Stimulated activated naive CD4-positive, alpha-beta T cell treated with Interleukin-2 at 50 U/mL for 16 hours (primary cell): ENCODE results near the gene DNAJB1.
A peak's percentile ranks its signal among the peaks of the same experiment; 100 is the strongest.
"Not testable (repeated sequence)": the region's sequence is repeated elsewhere in the genome, so short reads cannot be mapped to it uniquely, and the experiment has no call there.

Source experiments
- DNase-seq: peaks from one replicate; lab custom pipeline; 2025; lab: John Stamatoyannopoulos, UW

DNAJB1 gene

DNA sequence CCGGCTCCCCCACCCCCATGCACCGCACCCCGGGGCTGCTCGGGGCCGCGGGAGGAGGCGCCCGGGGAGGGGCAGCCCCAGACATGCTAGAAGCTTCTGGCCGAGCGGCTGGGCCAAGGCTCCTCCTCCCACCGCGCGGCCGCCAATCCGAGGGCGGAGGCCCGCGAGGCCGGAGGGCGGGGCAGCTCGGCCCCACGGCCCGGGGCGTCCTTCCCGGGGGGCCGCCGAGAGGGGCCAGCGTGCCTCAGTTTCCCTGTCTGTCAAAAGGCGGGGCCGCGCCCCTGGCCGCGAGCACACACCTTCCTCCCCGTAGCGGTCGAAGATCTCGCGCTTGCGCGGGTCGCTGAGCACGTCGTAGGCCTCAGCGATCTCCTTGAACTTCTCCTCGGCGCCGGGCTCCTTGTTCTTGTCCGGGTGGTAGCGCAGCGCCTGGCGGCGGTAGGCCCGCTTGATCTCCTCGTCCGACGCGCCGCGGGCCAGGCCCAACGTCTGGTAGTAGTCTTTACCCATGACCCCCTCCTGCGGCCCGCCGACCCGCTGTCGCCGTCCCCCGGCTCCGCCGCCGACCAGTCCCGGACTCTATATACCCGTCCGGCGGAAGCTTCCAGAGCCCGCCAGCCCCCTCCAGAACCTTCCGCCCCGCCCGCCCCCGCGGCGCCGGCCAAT, at the start of gene DNAJB1:
Gene DNAJB1 (minus strand): TSS at position 558 of the 666 bp plus-strand sequence. CDS start 48 bp downstream, at position 510.
- peak; percentile 71 for DNase-seq

DNA sequence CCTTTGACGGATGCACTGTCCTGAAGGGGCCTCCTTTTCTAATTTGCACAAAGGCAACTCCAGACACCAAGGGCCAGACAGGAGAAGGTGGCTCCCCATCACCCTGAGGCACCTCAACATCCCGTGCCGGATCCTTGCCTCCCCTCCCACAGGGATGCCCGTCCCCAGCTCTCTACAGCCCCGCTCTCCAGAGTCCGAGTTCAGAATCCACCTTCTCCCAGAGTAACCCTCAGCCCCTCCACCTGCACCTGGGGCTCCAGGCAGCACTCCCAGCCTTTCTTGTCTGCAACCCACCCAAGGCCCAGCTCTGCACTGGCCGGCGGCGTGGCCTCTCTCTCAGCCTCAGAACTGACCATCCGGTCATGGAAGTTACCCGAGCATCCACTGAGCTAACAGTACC, 48.9 kb upstream of the DNAJB1 start:
- DNase-seq, result no peak

DNA sequence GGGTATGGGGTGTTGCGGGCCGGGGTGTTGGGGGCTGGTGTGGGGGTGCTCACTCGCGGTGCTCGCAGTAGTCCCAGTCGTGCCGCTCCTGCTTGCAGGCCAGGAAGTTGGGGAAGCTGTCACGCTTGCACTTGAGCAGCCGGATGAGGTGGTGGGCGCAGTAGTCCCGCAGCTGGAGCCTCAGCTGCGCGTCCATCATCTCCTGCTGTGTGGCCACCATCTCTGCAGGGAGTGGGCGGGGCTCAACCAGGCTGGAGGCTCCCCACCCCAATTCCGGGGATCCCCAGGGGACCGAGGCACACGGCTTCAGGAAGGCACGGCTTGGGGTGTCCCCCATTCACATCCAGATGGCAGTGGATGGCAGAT, 48.5 kb upstream of the DNAJB1 start:
- no peak for DNase-seq

DNA sequence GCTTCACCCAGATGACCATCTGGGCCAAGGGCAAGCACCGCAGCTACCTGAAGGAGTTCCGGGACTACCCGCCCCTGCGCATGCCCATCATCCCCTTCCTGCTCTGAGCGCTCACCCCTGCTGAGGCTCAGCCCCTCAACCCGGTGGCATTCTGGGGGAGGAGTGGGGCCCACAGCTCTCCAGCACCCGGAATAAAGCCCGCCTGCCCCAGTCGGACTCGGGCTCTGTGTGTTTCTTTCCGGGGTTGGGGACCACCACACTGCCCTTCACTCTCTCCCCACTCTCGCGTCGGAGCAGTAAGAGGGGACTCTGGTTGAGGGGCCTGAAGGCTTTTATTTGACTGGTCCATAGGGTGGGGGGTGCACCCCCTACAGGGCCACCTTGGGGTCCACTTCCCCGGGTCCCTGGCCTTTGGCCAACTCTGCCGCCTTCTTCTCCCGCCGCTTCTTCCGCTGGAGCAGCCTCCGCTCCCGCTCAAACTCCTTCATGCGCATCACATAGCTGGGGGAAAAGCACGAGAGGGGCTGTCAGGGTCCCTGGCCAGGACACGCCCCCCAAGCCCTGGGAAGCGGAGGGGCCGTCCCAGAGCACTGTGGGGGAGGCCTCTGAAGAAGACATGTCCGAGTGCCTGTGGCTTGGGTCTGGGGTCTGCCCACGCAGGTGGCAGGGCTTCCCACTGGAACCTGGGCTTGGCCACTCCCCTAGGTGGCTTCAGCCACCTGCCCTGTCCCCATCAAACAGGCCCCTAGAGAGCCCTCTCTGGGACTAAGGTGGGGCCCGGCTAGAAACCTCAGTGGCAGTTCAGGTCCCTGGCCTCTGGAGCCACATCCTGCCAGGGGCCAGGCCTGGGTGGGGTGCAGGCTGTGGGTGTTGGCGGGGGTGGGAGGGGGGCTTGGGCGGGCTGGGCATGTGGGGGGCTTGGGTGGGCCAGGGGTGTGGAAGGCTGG, 47.8 kb upstream of the DNAJB1 start:
- DNase-seq, result no peak

DNA sequence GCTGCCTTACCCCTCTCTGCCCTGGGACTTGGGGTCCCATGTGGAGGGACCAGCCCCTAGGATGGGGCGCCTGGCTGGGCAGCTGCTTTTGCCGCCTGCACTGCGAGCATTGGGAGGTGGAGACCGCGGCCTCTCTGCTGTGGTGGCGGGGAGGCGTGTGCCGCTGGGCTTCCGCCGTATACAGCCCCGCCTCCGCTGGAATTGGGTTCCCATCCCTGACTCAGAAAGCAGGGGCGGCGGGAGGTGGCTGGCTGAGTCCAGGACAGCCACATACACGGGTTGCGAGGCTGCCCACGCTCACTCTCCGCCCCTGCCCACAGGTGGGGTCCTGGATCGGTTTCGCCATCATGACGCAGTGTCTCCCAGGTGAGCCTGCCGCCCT, 47.1 kb upstream of the DNAJB1 start:
- DNase-seq, result no peak

DNA sequence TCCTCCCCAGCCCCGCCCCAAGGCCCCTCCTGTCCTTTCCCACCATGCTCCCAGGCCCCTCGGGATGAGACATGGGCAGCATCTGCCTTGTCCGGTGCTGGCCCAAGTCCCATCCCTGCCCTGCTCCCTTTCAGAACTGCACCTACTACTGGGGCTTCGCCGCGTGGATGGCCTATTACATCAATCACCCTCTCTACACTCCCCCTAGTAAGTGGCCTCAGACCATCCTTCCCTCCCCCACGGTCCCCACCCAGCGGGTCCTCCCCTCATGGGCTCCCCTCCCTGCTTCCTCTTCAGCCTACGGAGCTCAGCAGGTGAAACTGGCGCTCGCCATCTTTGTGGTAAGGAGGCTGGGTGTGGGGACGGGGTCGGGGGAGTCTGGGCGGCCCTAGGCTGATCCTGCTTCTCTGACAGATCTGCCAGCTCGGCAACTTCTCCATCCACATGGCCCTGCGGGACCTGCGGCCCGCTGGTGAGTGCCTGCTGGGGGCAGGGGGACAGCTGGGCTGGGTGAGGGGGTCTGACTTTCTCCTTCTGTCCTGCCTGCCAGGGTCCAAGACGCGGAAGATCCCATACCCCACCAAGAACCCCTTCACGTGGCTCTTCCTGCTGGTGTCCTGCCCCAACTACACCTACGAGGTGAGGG, 46.6 kb upstream of the DNAJB1 start:
- not testable (repeated sequence) for DNase-seq

DNA sequence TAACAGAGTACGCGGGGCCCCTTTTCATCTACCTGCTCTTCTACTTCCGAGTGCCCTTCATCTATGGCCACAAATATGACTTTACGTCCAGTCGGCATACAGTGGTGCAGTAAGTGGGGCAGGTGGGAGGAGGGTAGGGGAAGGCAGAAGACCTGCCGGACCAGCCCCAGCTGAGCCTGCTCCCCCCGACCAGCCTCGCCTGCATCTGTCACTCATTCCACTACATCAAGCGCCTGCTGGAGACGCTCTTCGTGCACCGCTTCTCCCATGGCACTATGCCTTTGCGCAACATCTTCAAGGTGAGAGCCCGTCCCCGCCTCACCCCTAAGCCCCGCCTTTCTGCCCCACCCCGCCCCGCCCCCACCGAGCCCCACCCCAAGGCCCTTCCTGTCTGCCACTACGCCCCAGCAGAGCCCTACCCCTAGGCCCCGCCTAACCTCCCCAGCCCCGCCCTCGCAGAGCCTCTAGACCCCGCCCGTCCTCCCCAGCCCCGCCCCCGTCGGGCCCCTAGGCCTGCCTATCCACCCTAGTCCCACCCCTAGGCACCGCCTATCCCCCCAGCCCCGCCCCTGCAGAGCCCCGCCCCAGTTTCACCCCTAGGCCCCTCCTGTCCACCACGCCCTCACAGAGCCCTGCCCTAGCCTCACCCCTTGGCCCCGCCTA, 45.9 kb upstream of the DNAJB1 start:
- peak; percentile 19 for DNase-seq

DNA sequence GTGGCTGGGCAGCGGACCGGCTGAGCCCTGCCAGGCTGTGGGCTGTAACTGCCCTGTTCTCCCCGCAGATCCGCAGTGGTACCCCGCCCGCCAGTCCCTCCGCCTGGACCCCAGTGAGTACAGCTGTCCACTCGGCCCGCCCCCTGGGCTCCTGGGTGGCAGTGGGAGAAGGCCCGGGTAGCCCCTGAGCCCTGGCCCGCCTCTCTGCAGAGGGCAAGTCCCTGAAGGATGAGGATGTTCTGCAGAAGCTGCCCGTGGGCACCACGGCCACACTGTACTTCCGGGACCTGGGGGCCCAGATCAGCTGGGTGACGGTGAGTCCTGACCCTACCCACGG, 45.4 kb upstream of the DNAJB1 start:
- no peak for DNase-seq

DNA sequence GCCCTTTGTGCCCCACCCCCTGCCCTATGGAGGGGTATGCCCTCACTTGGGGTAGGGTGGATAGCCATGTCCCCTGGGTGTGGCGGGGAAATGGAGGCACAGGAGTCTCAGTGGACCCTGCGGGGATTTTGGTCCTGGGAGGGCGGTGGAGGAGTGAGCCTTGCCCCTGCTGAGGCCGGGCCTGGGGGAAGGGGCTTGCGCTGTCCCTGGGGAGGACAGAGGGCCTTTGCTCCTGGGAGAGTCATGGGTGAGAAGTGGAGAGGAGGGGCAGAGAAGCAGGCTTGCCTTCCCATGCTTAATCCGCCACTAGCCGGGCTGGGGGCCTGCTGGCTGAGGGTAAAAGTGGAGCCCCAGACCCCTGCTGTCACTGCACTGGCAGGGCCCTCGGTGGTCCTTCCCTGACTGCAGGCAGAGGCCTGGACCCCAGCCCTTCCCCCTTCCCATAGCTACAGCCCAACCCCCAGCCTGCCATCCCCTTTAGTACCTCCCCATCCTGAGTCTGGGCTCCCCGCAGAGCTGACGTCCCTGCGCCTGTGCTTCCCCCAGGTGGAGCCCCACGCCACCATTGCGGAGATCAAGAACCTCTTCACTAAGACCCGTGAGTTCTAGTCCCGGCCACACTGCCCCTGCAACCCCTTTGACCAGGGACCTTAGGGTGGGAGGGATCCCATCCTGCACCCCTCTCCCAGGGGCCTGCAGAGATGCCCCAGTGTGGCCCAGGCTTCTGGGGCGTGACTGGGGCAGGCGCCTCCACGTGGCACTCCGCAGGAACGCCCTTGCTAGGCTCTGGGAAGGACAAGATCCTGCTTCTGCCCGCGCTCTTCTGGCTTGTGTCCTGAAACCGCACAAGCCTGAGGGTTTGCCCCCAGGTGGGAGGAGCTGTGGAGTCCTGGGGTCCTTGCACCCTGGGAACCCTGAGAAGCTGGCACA, 44.7 kb upstream of the DNAJB1 start:
- no peak for DNase-seq

DNA sequence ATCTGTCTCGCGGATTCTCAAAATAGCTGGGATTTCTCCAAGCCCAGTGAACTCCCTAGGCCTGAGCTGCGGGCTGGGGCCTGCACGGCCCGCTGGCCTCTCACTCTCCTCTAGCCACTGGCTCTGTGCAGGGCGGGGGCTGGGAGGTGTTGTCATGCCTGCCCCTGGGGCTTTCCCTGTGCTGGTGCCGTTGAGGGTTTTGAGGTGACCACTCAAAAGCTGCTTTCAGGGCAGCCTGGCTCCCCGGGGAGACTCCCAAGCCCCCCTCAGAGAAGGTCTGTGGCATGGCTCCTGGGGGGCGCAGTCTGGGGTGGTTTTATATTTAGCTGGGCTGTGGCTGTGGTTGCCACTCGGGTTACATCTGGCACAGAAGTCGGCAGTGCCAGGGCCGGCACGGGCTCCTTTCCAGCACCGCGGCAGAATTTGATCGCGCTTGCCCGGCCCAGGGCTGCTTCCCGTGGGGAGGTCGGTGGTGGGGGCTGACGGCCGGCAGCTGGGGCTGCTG, 43.7 kb upstream of the DNAJB1 start:
- no peak for DNase-seq

DNA sequence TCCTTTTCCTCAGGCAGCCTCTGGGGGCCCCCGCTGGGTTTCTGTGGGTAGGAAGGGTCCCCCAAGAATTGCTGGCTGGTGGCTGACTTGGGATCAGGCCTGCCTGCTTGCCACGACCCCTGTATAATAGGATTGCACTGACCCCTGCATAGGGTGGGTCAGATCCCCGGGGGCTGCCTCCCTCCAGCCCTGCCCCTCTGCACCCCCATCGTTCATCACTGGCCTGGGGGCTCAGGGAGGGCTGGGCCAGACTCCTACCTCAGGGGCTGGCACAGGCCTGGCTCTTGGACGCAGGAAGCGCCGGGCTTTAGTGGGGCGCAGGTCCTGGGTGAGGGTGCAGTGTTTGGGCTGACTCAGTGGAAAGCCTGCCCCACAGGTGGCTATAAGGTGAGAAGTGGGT, 43.1 kb upstream of the DNAJB1 start:
- DNase-seq, result no peak

DNA sequence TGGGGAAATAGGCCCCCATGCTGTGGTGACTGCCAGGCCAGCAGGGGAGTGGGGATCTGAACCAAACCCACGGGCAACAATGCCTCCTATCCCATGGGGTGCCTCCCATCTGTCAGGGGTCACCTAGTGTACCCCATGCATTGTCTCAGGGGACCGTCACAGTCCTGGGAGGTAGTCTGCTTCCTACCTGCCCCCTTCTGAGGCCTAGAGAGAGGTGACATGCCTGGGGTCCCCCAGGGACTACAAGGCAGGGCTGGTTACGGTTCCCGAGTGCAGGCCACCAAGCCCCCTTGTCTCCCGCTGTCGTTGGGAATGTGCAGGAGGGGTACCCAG, 42.5 kb upstream of the DNAJB1 start:
- DNase-seq, result no peak

DNA sequence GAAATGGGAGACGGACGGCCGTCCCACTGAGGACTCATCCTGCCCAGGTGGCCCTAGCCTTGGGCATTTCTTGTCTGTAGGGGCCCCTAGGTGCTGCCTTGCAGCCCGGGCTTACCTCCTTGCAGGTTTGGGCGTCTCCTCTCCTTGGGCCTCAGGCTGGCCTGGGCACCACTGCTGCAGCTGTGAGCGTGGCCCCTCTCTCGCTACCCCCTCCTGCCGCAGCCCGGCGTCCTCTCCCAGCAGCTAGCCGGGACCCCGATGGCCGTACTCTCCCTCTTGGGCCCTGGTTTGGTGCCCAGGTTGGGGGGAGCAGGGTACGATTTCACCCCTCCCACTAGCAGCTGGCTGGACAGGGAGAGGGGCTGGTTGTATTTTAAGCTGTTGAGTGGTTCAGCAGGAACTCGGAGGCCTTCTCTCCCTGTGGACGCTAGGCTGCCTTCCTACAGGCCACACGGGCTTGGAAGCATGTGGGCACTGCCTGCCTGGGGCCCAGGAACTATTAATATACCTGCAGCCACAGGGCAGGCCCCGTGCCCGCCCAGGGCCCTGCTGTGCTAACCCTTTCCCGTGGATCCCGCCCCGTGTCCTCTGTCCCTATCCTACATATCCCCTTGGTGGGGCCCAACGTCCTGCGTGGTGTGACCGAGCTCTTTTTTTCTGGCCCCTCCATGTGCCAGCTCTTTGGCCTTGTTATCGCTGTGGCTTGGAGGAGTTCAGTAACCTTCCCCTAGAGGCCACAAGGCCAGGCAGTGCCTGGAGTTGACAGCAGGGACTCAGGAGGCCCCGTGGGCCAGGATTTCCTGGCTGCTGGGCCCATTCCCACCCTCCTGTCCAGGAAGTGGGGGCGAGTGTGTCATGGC, 41.9 kb upstream of the DNAJB1 start:
- DNase-seq, result no peak

DNA sequence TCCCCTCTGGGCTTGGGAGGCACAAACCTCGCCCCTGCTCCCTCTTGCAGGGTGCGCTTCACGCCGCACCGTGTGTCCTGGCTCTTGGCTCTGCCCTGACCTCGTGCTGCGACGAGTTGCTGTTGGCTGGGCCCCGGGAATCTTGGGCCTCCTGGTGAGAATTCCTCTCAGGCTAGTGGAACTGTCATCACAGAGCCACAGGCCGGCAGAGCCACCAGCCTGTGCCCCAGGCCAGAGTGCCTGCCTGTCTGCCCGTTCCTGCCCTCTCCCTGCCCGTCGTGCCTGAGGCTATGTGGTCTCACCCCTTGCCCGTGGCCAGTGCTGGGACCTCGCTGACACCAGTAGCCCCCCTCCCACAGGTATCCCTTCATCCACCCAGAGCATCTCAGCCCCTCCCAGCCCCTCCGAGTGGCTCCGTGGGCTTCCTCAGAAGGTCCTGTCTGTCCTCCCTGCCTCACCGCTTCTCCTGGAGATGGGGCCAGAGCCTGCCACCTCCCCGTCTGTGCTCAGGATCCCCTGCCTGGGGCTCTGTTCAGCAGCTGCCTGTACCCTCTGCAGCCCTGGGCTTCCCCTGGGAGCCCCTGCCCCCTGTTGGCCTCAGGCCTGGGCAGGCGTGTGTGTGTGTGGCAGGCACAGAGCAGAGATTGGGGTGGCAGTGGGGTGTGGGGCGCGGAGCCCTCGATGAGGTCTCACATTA, 40.3 kb upstream of the DNAJB1 start:
- DNase-seq, result no peak

DNA sequence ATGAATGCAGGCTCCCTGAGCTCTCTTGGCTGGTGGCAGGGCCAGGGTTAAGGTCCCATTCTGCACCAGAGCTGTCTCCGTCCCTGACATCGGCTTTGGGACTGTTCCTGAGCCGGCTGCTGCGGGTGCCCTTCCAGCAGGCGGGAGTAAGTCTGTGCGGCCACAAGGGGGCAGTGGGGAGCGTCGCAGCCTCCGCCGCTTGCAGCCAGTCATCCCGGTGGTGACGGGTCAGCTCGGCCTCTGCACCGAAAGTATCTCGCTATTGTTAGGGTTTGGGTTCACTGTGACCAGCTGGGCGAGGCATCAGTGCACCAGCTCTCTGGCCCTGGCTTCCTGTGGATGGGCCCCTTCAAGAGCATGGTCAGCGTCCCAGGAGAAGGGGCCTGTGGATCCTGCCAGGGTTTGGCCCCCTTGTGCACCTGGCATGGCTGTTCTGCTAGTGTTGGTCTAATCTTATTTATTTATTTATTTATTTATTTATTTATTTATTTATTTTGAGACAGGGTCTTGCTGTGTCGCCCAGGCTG, 38.5 kb upstream of the DNAJB1 start:
- DNase-seq, result peak; percentile 66

DNA sequence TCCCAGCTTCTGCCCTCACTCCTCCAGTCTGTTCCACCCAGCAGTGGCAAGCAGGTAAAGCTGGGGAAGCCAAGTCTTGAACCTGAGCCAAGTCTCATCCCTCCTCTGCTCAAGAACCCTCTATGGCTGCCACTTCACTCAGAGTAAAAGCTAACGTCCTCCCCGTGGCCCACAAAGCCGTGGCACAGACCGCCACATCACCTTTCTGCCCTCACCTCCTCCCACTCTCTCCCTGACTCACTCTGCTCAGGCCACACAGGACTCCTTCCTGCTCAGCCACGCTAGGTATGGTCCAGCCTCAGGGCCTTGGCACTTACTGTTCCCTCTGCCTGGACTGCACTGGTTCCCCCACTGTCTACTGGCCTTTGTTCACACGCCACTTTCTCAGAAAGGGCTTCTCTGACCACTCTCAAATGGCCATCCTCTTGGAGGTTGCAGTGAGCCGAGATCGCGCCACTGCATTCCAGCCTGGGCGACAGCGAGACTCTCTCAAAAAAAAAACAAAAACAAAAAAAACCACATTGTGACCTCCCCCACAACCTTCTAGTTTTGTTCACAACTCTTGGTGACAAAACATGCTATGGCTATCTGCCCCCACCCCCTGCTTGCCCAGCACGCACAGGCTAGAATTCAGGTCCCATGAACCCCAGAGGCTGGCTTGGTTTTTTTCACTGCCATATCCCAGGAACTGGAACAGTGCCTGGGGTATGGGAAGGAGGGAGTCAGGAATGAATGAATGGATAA, 37.9 kb upstream of the DNAJB1 start:
- DNase-seq, result no peak

DNA sequence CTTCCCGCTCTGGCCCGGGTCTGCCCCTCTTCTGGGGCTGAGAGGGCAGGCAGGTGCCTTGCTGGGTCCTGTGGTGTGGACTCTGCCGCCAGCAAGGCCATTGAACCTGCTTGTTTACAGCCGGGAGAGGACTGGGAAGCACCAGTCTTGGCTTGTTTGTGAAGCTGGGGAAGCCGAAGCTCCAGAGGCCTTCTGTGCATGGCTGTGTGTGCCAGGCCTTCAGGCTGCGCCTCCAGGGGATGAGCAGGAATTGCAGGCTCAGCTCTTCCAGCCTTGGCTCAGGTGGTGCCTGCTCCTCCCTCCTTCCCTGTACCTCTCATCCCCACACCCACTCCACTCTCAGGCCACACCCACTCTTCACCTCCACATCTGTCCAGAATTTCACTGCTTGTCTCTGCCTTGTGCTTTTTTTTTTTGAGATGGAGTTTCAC, 36.2 kb upstream of the DNAJB1 start:
- DNase-seq, result no peak

DNA sequence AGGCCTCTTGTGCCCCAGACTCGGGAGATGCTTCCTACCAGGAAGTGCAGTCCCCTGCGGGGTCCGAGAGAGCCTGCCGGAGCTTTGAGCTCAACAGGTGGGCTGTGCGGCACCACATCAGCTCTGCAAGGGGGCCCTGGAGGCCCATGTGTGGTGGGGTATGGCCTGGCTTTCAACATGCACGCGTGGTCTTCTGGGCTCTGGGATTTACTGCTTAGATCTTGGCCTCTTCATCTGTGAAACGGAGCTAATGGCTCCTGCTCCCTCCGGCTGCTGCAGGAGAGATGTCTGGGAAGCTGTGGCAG, 35.7 kb upstream of the DNAJB1 start:
- DNase-seq, result no peak
